Activated T-cell treated with anti-CD3 and anti-CD28 coated beads for 48 hours (primary cell): ENCODE results near the gene KAT6B.

Experiments used
- DNase-seq: peaks from one replicate; pipeline ENCODE4 v3.0.0-alpha.2; 2020; ENCODE audit warnings: low read depth

Gene KAT6B

GRCh38 chr10:74921744-74922143, 95.3 kb downstream of the KAT6B start:
- DNase-seq = no peak

GRCh38 chr10:74922921-74923320, 96.5 kb downstream of the KAT6B start:
- DNase-seq = no peak

GRCh38 chr10:74923556-74923955, 97.2 kb downstream of the KAT6B start:
- DNase-seq = no peak

GRCh38 chr10:74924251-74924963, 98.0 kb downstream of the KAT6B start:
- DNase-seq = no peak

- DNase-seq = no peak
These were observed 98.9 kb downstream of the KAT6B start for GRCh38 chr10:74925291-74925690.

GRCh38 chr10:74925708-74926107, 99.3 kb downstream of the KAT6B start:
- DNase-seq = no peak

GRCh38 chr10:74926791-74927585, 100.6 kb downstream of the KAT6B start:
- DNase-seq = no peak

- DNase-seq = no peak
These were observed 101.3 kb downstream of the KAT6B start for GRCh38 chr10:74927701-74928100.

GRCh38 chr10:74928742-74929191, 102.4 kb downstream of the KAT6B start:
- no peak for DNase-seq

- no peak for DNase-seq
These were observed 102.8 kb downstream of the KAT6B start for GRCh38 chr10:74929197-74929596.

- no peak for DNase-seq
These were observed 104.6 kb downstream of the KAT6B start for GRCh38 chr10:74930965-74931364.

- no peak for DNase-seq
These were observed 106.2 kb downstream of the KAT6B start for GRCh38 chr10:74932648-74933047.

- no peak for DNase-seq
These were observed 107.9 kb downstream of the KAT6B start for GRCh38 chr10:74934100-74934812.

- no peak for DNase-seq
These were observed 110.3 kb downstream of the KAT6B start for GRCh38 chr10:74936577-74937265.

- DNase-seq = no peak
These were observed 111.0 kb downstream of the KAT6B start for GRCh38 chr10:74937266-74937856.

GRCh38 chr10:74944205-74944604, 117.8 kb downstream of the KAT6B start:
- no peak for DNase-seq

GRCh38 chr10:74947781-74948401, 121.5 kb downstream of the KAT6B start:
- no peak for DNase-seq

- DNase-seq = no peak
These were observed 122.8 kb downstream of the KAT6B start for GRCh38 chr10:74949034-74949832.

GRCh38 chr10:74949843-74950765, 123.7 kb downstream of the KAT6B start:
- no peak for DNase-seq
